PFSK-1 (cell line): ENCODE measurements around the gene SUDS3.

Experiments
- FOXP2 ChIP-seq: optimal IDR thresholded peaks from 2 replicates; pipeline ENCODE3; 2011; ENCODE audit warnings: borderline replicate concordance, control low read depth, inconsistent platforms; ENCODE audit not compliant: insufficient read depth; ENCODE audit errors: extremely low read length, extremely low read depth
- POLR2AphosphoS5 ChIP-seq: IDR thresholded peaks from 2 replicates; pipeline ENCODE4 v1.6.1; 2012; ENCODE audit warnings: low read depth, mild to moderate bottlenecking, control low read depth, low read length, moderate library complexity
- REST ChIP-seq, 2 experiments: IDR thresholded peaks; 2 replicates each; pipeline versions ENCODE4 v1.6.1 to v1.8.0; 2011 to 2012; ENCODE audit warnings: low read depth in 2 of 2, low read length in 2 of 2, control low read depth in 1 of 2, inconsistent platforms in 1 of 2, mild to moderate bottlenecking in 1 of 2, moderate library complexity in 1 of 2; ENCODE audit not compliant: insufficient read depth in 1 of 2
- SIN3A ChIP-seq: IDR thresholded peaks from 2 replicates; pipeline ENCODE4 v1.6.1; 2012; ENCODE audit warnings: mild to moderate bottlenecking, low read length, moderate library complexity, borderline replicate concordance; ENCODE audit not compliant: insufficient read depth
- TAF1 ChIP-seq: IDR thresholded peaks from 2 replicates; pipeline ENCODE4 v1.6.1; 2012; ENCODE audit warnings: low read length, control low read depth, borderline replicate concordance; ENCODE audit not compliant: insufficient read depth

SUDS3 gene

GRCh38 chr12:118347916-118348315, 28.4 kb upstream of the SUDS3 start:
- TF ChIP-seq REST (IDR thresholded peaks at IDR 0.05; ENCODE audit: insufficient read depth in 1 of 2, low read depth in 2 of 2, low read length in 2 of 2) (no peak), TAF1 (no peak), SIN3A (no peak), FOXP2 (no peak), POLR2AphosphoS5 (no peak)

- no peak for TF ChIP-seq FOXP2
- no peak for TF ChIP-seq SIN3A
- TF ChIP-seq POLR2AphosphoS5 = no peak
- no peak for TF ChIP-seq REST (IDR thresholded peaks at IDR 0.05; ENCODE audit: insufficient read depth in 1 of 2, low read depth in 2 of 2, low read length in 2 of 2)
- TF ChIP-seq TAF1 = no peak
Measured at GRCh38 chr12:118350908-118351559, 25.3 kb upstream of the SUDS3 start.

- TF ChIP-seq POLR2AphosphoS5 = no peak
- TF ChIP-seq REST (IDR thresholded peaks at IDR 0.05; ENCODE audit: insufficient read depth in 1 of 2, low read depth in 2 of 2, low read length in 2 of 2) = no peak
- TF ChIP-seq FOXP2 = no peak
- no peak for TF ChIP-seq SIN3A
- TF ChIP-seq TAF1 = no peak
Measured at GRCh38 chr12:118353721-118354120, 22.6 kb upstream of the SUDS3 start.

GRCh38 chr12:118354903-118355302, 21.5 kb upstream of the SUDS3 start:
- TF ChIP-seq TAF1 = no peak
- no peak for TF ChIP-seq FOXP2
- TF ChIP-seq POLR2AphosphoS5 = no peak
- no peak for TF ChIP-seq REST (IDR thresholded peaks at IDR 0.05; ENCODE audit: insufficient read depth in 1 of 2, low read depth in 2 of 2, low read length in 2 of 2)
- TF ChIP-seq SIN3A = no peak

GRCh38 chr12:118355843-118356242, 20.5 kb upstream of the SUDS3 start:
- TF ChIP-seq TAF1 (no peak), SIN3A (no peak), REST (IDR thresholded peaks at IDR 0.05; ENCODE audit: insufficient read depth in 1 of 2, low read depth in 2 of 2, low read length in 2 of 2) (no peak), POLR2AphosphoS5 (no peak), FOXP2 (no peak)
